ENCODE data around the gene NGEF.

Gene NGEF

GRCh38 chr2:232963913-232964312, 49.1 kb downstream of the NGEF start:
- CTCF ChIA-PET: no interaction called here
- no peak overlapping the region for H3K27ac Mint-ChIP-seq
- H3K4me3 Mint-ChIP-seq: no peak overlapping the region
- peaks cover 15% of the 10 kb centered on the region for H3K27me3 Mint-ChIP-seq
- H3K9me3 Mint-ChIP-seq: no peaks in the 10 kb centered on the region
- no peaks in the 10 kb centered on the region for H3K36me3 Mint-ChIP-seq
- no peak for DNase-seq
- H3K4me1 Mint-ChIP-seq: no peaks in the 10 kb centered on the region

- no peak overlapping the region for H3K27ac Mint-ChIP-seq
- H3K36me3 Mint-ChIP-seq: no peaks in the 10 kb centered on the region
- H3K9me3 Mint-ChIP-seq: no peaks in the 10 kb centered on the region
- no peak overlapping the region for H3K4me3 Mint-ChIP-seq
- no peak for DNase-seq
- CTCF ChIA-PET: interaction anchor here (0.6 kb wide), 1 partner anchor 218 kb away, joined by 3 read pairs; no protein-coding TSS in a partner anchor
- H3K4me1 Mint-ChIP-seq: no peaks in the 10 kb centered on the region
- H3K27me3 Mint-ChIP-seq: peaks cover 15% of the 10 kb centered on the region
Measured at GRCh38 chr2:232960862-232961261, 52.2 kb downstream of the NGEF start.

GRCh38 chr2:232959139-232959538, 53.9 kb downstream of the NGEF start:
- CTCF ChIA-PET: no interaction called here
- no peaks in the 10 kb centered on the region for H3K9me3 Mint-ChIP-seq
- no peak overlapping the region for H3K4me3 Mint-ChIP-seq

GRCh38 chr2:232957657-232958090, 55.4 kb downstream of the NGEF start:
- CTCF ChIA-PET: no interaction called here
- Mint-ChIP-seq H3K36me3 (no peaks in the 10 kb centered on the region), H3K27ac (no peak overlapping the region), H3K4me3 (no peak overlapping the region), H3K9me3 (no peaks in the 10 kb centered on the region), H3K27me3 (peaks cover 19% of the 10 kb centered on the region), H3K4me1 (no peaks in the 10 kb centered on the region)
- no peak for DNase-seq

More at GRCh38 chr2:232959139-232959538, 53.9 kb downstream of the NGEF start:
- DNase-seq: no peak
- Mint-ChIP-seq H3K36me3 (no peaks in the 10 kb centered on the region), H3K27me3 (peaks cover 18% of the 10 kb centered on the region), H3K4me1 (no peaks in the 10 kb centered on the region), H3K27ac (no peak overlapping the region)

- CTCF ChIA-PET: no interaction called here
- Mint-ChIP-seq H3K9me3 (no peaks in the 10 kb centered on the region), H3K27me3 (peaks cover 21% of the 10 kb centered on the region), H3K4me1 (no peaks in the 10 kb centered on the region), H3K36me3 (no peaks in the 10 kb centered on the region), H3K4me3 (no peak overlapping the region), H3K27ac (no peak overlapping the region)
- no peak for DNase-seq
Measured at GRCh38 chr2:232955856-232956255, 57.2 kb downstream of the NGEF start.

- no peak overlapping the region for H3K4me3 Mint-ChIP-seq
- H3K9me3 Mint-ChIP-seq: no peaks in the 10 kb centered on the region
- peaks cover 20% of the 10 kb centered on the region for H3K27me3 Mint-ChIP-seq
- no peak overlapping the region for H3K27ac Mint-ChIP-seq
- no peaks in the 10 kb centered on the region for H3K36me3 Mint-ChIP-seq
- no peaks in the 10 kb centered on the region for H3K4me1 Mint-ChIP-seq
- CTCF ChIA-PET: no interaction called here
- no peak for DNase-seq
Measured at GRCh38 chr2:232954691-232955090, 58.4 kb downstream of the NGEF start.

GRCh38 chr2:232951891-232952290, 61.2 kb downstream of the NGEF start:
- Mint-ChIP-seq H3K36me3 (no peaks in the 10 kb centered on the region), H3K4me3 (no peak overlapping the region), H3K27ac (no peak overlapping the region), H3K27me3 (peaks cover 15% of the 10 kb centered on the region), H3K9me3 (no peaks in the 10 kb centered on the region), H3K4me1 (no peaks in the 10 kb centered on the region)
- DNase-seq: no peak
- CTCF ChIA-PET: no interaction called here

GRCh38 chr2:232951181-232951580, 61.9 kb downstream of the NGEF start:
- CTCF ChIA-PET: no interaction called here
- Mint-ChIP-seq H3K27ac (no peak overlapping the region), H3K4me1 (no peaks in the 10 kb centered on the region), H3K36me3 (no peaks in the 10 kb centered on the region), H3K27me3 (peaks cover 15% of the 10 kb centered on the region), H3K4me3 (no peak overlapping the region), H3K9me3 (no peaks in the 10 kb centered on the region)
- no peak for DNase-seq

- Mint-ChIP-seq H3K27me3 (peaks cover 15% of the 10 kb centered on the region), H3K36me3 (no peaks in the 10 kb centered on the region), H3K27ac (no peak overlapping the region), H3K9me3 (no peaks in the 10 kb centered on the region), H3K4me3 (no peak overlapping the region), H3K4me1 (no peaks in the 10 kb centered on the region)
- DNase-seq: no peak
- CTCF ChIA-PET: no interaction called here
Measured at GRCh38 chr2:232950751-232951150, 62.3 kb downstream of the NGEF start.

GRCh38 chr2:232949016-232949415, 64.0 kb downstream of the NGEF start:
- CTCF ChIA-PET: interaction anchor here (0.8 kb wide), 1 partner anchor 80 kb away, joined by 3 read pairs; no protein-coding TSS in a partner anchor

GRCh38 chr2:232942831-232943230, 70.2 kb downstream of the NGEF start:
- Mint-ChIP-seq H3K36me3 (no peaks in the 10 kb centered on the region), H3K27ac (no peak overlapping the region), H3K9me3 (peaks cover 5% of the 10 kb centered on the region), H3K4me3 (no peak overlapping the region), H3K27me3 (peaks cover 14% of the 10 kb centered on the region), H3K4me1 (no peaks in the 10 kb centered on the region)
- DNase-seq: no peak
- CTCF ChIA-PET: interaction anchor here (0.6 kb wide), 1 partner anchor 108 kb away, joined by 3 read pairs; no protein-coding TSS in a partner anchor

More at GRCh38 chr2:232949016-232949415, 64.0 kb downstream of the NGEF start:
- H3K27me3 Mint-ChIP-seq: peaks cover 13% of the 10 kb centered on the region
- H3K4me3 Mint-ChIP-seq: no peak overlapping the region
- no peaks in the 10 kb centered on the region for H3K36me3 Mint-ChIP-seq
- no peaks in the 10 kb centered on the region for H3K4me1 Mint-ChIP-seq
- no peak for DNase-seq
- H3K27ac Mint-ChIP-seq: no peak overlapping the region
- H3K9me3 Mint-ChIP-seq: no peaks in the 10 kb centered on the region

- no peaks in the 10 kb centered on the region for H3K36me3 Mint-ChIP-seq
- H3K27ac Mint-ChIP-seq: no peak overlapping the region
- no peak overlapping the region for H3K4me3 Mint-ChIP-seq
- CTCF ChIA-PET: no interaction called here
- H3K27me3 Mint-ChIP-seq: peaks cover 22% of the 10 kb centered on the region
- DNase-seq: no peak
- peaks cover 5% of the 10 kb centered on the region for H3K9me3 Mint-ChIP-seq
- no peaks in the 10 kb centered on the region for H3K4me1 Mint-ChIP-seq
Measured at GRCh38 chr2:232941912-232942594, 71.0 kb downstream of the NGEF start.

- DNase-seq: no peak
- Mint-ChIP-seq H3K36me3 (no peaks in the 10 kb centered on the region), H3K4me1 (no peaks in the 10 kb centered on the region), H3K27ac (no peak overlapping the region), H3K9me3 (peaks cover 5% of the 10 kb centered on the region), H3K4me3 (no peak overlapping the region), H3K27me3 (peaks cover 25% of the 10 kb centered on the region)
- CTCF ChIA-PET: no interaction called here
Measured at GRCh38 chr2:232941400-232941799, 71.7 kb downstream of the NGEF start.

- peaks cover 31% of the 10 kb centered on the region for H3K27me3 Mint-ChIP-seq
- CTCF ChIA-PET: no interaction called here
- no peak for DNase-seq
- H3K27ac Mint-ChIP-seq: no peak overlapping the region
- no peaks in the 10 kb centered on the region for H3K4me1 Mint-ChIP-seq
- peaks cover 5% of the 10 kb centered on the region for H3K9me3 Mint-ChIP-seq
- no peak overlapping the region for H3K4me3 Mint-ChIP-seq
- no peaks in the 10 kb centered on the region for H3K36me3 Mint-ChIP-seq
Measured at GRCh38 chr2:232940724-232941123, 72.3 kb downstream of the NGEF start.

GRCh38 chr2:232937278-232937906, 75.7 kb downstream of the NGEF start:
- H3K36me3 Mint-ChIP-seq: no peaks in the 10 kb centered on the region
- CTCF ChIA-PET: no interaction called here
- H3K4me1 Mint-ChIP-seq: no peaks in the 10 kb centered on the region
- H3K4me3 Mint-ChIP-seq: no peak overlapping the region
- peaks cover 5% of the 10 kb centered on the region for H3K9me3 Mint-ChIP-seq
- no peak for DNase-seq
- H3K27ac Mint-ChIP-seq: no peak overlapping the region
- H3K27me3 Mint-ChIP-seq: peaks cover 47% of the 10 kb centered on the region

All from activated naive CD4-positive, alpha-beta T cell treated with anti-CD3 and anti-CD28 coated beads, Interleukin-2, amount 10 ng/mL, durations not matched to agents 7 days and 5 days (primary cell).